Glutamatergic neuron (in vitro differentiated cells): ENCODE measurements around the gene ZNF668. TPM values are rescaled to one million over a fixed set of nuclear protein-coding genes. Genes with fewer than 3 reads are reported as not detected.

ENCODE experiments used
- DNase-seq: peaks from one replicate; pipeline ENCODE4 v3.0.0; 2022
- H3K27ac Mint-ChIP-seq: one replicate; pipeline ENCODE4 v1.8.0; 2020; ENCODE audit warnings: mild to moderate bottlenecking, mixed read lengths, inconsistent platforms; ENCODE audit not compliant: unreplicated experiment
- H3K27me3 Mint-ChIP-seq: one replicate; pipeline ENCODE4 v1.8.0; 2020; ENCODE audit warnings: mild to moderate bottlenecking, moderate library complexity, mixed read lengths, inconsistent platforms; ENCODE audit not compliant: unreplicated experiment
- H3K36me3 Mint-ChIP-seq: one replicate; pipeline ENCODE4 v1.8.0; 2020; ENCODE audit warnings: mild to moderate bottlenecking, mixed read lengths, inconsistent platforms; ENCODE audit not compliant: unreplicated experiment
- H3K4me1 Mint-ChIP-seq: one replicate; pipeline ENCODE4 v1.8.0; 2020; ENCODE audit warnings: mild to moderate bottlenecking, low read depth, mixed read lengths, inconsistent platforms; ENCODE audit not compliant: unreplicated experiment
- H3K4me3 Mint-ChIP-seq: one replicate; pipeline ENCODE4 v1.8.0; 2020; ENCODE audit warnings: mild to moderate bottlenecking, mixed read lengths, inconsistent platforms; ENCODE audit not compliant: unreplicated experiment
- H3K9me3 Mint-ChIP-seq: one replicate; pipeline ENCODE4 v1.8.0; 2020; ENCODE audit warnings: mild to moderate bottlenecking, moderate library complexity, mixed read lengths, inconsistent platforms; ENCODE audit not compliant: unreplicated experiment
- long read RNA-seq: library from polyadenylated mRNA; unstranded; transcript quantifications from one replicate; pipeline ENCODE4 v2.0.0, GENCODE V29; 2020; ENCODE audit not compliant: unreplicated experiment
- total RNA-seq: library from RNA; stranded (reverse); fragmentation: NEBNext Ultra II Directional; extraction: Animal tissue kit (Norgen Biotek cat#: 25700); gene quantifications from one replicate; pipeline ENCODE4 v1.2.1, GENCODE V29; 2021; ENCODE audit not compliant: unreplicated experiment
- TF ChIP-seq, protein P1 (sequence below): fragments of 200-600 bp; sonication (generic); IDR thresholded peaks from one replicate; pipeline ENCODE4 v1.5.0; 2021; ENCODE audit not compliant: partially characterized antibody, unreplicated experiment

Gene ZNF668
- 15.5 TPM for total RNA-seq
- long read RNA-seq, transcript ZNF668-201 (3 exons, 2,762 nt): major isoform, 9 of 14 reads
- long read RNA-seq, partial matches to known transcripts: 0 of 14 reads
- long read RNA-seq, other reads (novel, unspliced or antisense): 4 of 14 reads

DNA sequence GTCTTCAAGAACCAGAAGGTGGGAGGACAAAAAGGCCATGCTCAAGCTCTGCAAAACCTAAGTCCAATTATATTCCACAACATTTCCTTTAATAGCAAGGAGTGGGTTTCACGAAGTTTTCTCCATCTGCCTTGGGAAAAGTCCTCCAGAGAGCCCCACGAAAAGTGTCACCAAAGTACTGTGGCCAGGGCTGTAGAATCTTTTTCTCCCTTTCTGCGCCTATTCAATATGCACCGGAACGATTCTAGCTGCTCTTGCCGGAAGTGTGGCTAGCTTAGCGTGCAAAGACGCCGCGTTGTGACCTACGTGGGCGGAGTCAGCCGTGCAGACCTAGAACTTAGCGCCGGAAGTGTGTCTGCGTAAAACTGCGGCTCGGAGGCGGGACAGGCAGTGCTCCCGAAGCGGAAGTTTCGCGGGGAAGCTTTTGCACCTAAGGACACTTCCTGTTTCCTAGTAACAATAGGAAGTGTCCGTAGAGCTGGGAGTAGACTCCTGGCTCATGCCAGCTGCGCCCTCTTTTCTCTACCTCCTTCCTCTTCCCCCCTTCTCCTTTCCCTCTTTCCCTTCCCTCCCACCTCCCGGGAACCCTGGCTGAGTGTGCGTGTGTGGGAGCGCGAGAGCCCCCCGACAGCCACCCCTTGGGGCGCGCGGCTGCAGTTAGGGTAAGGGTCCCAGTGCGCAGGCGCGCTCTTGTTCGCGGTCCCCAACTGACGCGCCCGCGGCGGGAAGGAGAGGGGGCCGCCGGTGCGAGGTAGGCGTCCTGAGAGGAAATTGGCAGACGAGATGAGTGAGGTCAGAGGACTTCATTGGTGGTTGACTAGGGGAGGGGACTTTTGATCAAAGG lies at the start of gene ZNF668, which contains the start of gene ZNF646:
Gene ZNF668 (minus strand): TSS at position 271 of the 844 bp plus-strand sequence. CDS start 9,781 bp downstream, outside the sequence.
Gene ZNF646 (plus strand): TSS at position 453 of the 844 bp plus-strand sequence. CDS start 1,903 bp downstream, outside the sequence.
- H3K4me1 Mint-ChIP-seq: peaks cover 10% of the 10 kb centered on the region
- H3K27ac Mint-ChIP-seq: peak within 1 kb of the TSS; percentile 99
- H3K9me3 Mint-ChIP-seq: peaks cover 16% of the 10 kb centered on the region
- H3K27me3 Mint-ChIP-seq: peaks cover 2% of the 10 kb centered on the region
- H3K4me3 Mint-ChIP-seq: peak within 1 kb of the TSS; percentile 98
- TF ChIP-seq, protein P1, sequence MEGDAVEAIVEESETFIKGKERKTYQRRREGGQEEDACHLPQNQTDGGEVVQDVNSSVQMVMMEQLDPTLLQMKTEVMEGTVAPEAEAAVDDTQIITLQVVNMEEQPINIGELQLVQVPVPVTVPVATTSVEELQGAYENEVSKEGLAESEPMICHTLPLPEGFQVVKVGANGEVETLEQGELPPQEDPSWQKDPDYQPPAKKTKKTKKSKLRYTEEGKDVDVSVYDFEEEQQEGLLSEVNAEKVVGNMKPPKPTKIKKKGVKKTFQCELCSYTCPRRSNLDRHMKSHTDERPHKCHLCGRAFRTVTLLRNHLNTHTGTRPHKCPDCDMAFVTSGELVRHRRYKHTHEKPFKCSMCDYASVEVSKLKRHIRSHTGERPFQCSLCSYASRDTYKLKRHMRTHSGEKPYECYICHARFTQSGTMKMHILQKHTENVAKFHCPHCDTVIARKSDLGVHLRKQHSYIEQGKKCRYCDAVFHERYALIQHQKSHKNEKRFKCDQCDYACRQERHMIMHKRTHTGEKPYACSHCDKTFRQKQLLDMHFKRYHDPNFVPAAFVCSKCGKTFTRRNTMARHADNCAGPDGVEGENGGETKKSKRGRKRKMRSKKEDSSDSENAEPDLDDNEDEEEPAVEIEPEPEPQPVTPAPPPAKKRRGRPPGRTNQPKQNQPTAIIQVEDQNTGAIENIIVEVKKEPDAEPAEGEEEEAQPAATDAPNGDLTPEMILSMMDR: no peak
- no peaks in the 10 kb centered on the region for H3K36me3 Mint-ChIP-seq
- peak; percentile 96 for DNase-seq

GRCh38 chr16:31120129-31120528 lies 46.1 kb upstream of the ZNF668 start:
- peaks cover 6% of the 10 kb centered on the region for H3K4me1 Mint-ChIP-seq
- no peak overlapping the region for H3K4me3 Mint-ChIP-seq
- peaks cover 8% of the 10 kb centered on the region for H3K9me3 Mint-ChIP-seq
- peaks cover 6% of the 10 kb centered on the region for H3K27me3 Mint-ChIP-seq
- no peaks in the 10 kb centered on the region for H3K36me3 Mint-ChIP-seq
- no peak for DNase-seq
- no peak overlapping the region for H3K27ac Mint-ChIP-seq
- TF ChIP-seq, protein P1: no peak

DNA sequence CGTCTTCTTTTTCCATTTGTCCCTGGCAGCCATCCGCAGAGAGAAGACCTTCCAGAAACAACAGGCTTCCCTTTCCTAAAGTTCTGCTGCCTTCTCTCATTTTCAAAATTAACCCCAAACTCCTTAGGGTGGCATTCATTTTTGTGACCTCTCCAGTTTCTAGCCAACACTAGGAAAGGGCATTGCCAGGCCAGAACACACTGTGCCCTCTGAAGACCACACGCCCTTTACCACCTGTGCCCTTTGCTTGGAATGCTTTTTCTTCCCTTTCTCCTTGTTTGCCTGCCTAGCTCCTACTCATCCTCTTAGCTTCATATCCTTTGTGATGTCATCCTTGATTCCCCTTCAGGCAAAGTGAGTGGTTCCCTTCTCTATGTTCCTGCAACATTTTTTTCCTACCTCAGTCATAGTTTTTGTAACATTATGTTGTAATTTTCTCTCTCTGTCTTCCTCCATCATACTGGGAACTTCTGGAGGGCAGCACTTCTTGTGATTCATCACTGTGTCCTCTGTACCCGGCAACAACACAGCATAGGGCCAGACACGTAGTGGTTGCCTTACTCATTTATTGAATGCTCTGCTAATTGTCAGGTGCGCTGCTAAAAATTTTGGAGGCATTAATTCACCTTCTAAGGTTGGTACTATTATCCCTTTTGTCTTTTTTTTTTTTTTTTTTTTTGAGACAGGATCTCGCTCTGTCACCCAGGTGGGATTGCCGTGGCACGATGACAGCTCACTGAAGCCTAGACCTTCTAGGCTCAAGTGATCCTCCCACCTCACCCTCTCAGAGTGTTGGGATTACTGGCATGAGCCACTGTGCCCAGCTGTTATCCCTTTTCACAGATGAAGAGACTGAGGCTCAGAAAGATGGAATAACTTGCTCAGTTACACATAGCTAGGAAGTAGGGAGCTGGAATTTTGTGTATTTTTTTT lies 44.4 kb upstream of the ZNF668 start:
- peak overlapping the region; percentile 91 for H3K4me3 Mint-ChIP-seq
- TF ChIP-seq, protein P1: no peak
- H3K4me1 Mint-ChIP-seq: peaks cover 6% of the 10 kb centered on the region
- DNase-seq: no peak
- H3K27me3 Mint-ChIP-seq: peaks cover 6% of the 10 kb centered on the region
- H3K36me3 Mint-ChIP-seq: no peaks in the 10 kb centered on the region
- peak overlapping the region; percentile 73 for H3K27ac Mint-ChIP-seq
- peaks cover 8% of the 10 kb centered on the region for H3K9me3 Mint-ChIP-seq

DNA sequence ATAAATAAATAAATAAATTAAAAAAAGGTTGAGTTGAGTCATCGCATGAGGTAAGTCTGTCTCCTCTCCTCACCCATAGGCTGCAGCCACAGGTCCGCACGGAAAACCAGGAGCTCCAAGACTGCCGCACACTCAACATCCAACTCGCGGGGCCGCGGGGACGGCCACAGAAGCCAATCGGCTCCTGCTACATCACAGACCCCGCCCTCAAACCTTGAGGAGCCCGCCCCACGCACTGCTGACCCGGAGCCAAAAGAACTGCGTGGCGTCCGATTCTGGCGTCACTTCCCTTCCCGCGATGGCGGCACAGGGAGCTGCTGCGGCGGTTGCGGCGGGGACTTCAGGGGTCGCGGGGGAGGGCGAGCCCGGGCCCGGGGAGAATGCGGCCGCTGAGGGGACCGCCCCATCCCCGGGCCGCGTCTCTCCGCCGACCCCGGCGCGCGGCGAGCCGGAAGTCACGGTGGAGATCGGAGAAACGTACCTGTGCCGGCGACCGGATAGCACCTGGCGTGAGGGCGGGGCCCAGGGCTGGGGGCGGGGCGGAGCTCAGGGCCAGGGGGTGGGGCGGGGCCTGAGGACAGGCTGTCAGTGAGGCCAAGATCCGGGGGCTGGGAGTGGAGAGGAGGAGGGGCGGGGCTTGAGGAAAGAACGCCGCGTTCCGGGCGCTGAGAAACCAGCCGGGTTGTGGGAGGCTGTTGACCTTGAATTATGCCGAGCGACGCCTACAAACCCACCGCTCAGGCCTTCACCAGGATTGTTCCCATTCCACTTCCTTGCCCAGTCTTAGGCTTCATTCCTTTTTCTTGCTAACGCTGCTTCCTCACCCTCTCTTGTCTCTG lies 43.6 kb upstream of the ZNF668 start, which contains the start of gene KAT8:
Gene KAT8 (plus strand): TSS at position 281 of the 839 bp plus-strand sequence. CDS start 18 bp downstream, at position 299.
- TF ChIP-seq, protein P1: no peak
- peak; percentile 97 for DNase-seq
- Mint-ChIP-seq H3K9me3 (peaks cover 8% of the 10 kb centered on the region), H3K27ac (peak within 1 kb of the TSS; percentile 73), H3K4me3 (peak within 1 kb of the TSS; percentile 91), H3K4me1 (peaks cover 6% of the 10 kb centered on the region), H3K27me3 (peaks cover 6% of the 10 kb centered on the region), H3K36me3 (no peaks in the 10 kb centered on the region)
